Measurements from ENCODE around the gene SMARCD1.

GRCh38 chr12:50038336-50038735 lies 46.8 kb upstream of the SMARCD1 start:
- TF ChIP-seq, protein P1, sequence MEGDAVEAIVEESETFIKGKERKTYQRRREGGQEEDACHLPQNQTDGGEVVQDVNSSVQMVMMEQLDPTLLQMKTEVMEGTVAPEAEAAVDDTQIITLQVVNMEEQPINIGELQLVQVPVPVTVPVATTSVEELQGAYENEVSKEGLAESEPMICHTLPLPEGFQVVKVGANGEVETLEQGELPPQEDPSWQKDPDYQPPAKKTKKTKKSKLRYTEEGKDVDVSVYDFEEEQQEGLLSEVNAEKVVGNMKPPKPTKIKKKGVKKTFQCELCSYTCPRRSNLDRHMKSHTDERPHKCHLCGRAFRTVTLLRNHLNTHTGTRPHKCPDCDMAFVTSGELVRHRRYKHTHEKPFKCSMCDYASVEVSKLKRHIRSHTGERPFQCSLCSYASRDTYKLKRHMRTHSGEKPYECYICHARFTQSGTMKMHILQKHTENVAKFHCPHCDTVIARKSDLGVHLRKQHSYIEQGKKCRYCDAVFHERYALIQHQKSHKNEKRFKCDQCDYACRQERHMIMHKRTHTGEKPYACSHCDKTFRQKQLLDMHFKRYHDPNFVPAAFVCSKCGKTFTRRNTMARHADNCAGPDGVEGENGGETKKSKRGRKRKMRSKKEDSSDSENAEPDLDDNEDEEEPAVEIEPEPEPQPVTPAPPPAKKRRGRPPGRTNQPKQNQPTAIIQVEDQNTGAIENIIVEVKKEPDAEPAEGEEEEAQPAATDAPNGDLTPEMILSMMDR (IDR thresholded peaks at IDR 0.05; ENCODE audit: low read depth, low read length): no peak
- no peak for TF ChIP-seq EZH2phosphoT487 (IDR thresholded peaks at IDR 0.05; ENCODE audit: low read depth)

Data from OCI-LY3 (cell line).